NCI-H82 treated with DMSO at 0.1 percent for 48 hours (cell line): Measurements from ENCODE around the gene GSE1.
A peak's percentile ranks its signal among the peaks of the same experiment; 100 is the strongest.

ENCODE experiments used
- DNase-seq: peaks from one replicate; lab custom pipeline; 2025; ENCODE audit not compliant: unreplicated experiment; lab: John Stamatoyannopoulos, UW

GSE1 gene

DNA sequence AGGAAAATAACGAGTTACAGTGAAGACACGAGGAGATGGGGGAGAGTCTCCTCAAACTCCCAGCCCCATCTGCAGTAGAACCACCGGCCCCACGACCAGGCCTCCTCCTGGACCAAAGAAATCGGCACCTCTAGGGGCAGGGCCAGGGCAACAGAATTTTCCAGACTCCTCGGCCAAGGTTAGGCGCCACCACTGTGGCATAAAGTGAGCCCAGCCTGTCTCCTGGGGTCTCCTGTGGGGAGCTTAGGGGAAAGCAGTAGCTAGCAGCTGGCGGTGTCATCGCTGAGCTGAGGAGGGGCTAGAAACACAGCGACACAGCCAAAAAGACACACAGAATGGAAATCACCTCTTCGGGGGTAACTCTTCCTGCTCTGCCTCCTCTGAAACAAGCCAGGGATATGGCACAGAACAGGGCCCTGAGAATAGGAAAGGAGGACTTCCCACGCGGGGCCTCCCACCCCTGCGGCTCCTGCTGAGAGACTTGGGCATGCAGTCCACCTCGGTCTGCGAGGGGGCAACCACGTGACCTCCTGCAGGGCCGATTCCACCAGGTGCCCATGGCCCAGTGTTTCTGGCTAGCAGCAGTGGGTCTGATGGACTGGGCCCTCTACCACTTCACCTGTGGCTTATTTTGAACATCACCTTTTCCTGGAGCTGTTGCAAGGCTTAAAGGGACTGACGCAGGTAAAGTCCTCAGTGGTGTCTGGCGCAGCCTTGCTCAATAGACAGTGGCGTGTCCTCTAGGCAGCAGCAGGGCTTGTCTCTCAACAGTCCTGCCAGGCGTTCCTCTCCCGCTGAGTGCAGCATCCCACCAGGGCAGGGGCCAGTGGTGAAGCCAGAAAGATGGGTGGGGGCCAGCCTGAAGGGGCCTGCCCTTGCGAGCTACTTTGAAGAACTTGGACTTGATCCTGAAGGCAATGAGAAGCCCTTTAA lies 82.3 kb downstream of the GSE1 start:
- DNase-seq, result no peak

GRCh38 chr16:85696781-85697180 lies 83.7 kb downstream of the GSE1 start:
- no peak for DNase-seq

DNA sequence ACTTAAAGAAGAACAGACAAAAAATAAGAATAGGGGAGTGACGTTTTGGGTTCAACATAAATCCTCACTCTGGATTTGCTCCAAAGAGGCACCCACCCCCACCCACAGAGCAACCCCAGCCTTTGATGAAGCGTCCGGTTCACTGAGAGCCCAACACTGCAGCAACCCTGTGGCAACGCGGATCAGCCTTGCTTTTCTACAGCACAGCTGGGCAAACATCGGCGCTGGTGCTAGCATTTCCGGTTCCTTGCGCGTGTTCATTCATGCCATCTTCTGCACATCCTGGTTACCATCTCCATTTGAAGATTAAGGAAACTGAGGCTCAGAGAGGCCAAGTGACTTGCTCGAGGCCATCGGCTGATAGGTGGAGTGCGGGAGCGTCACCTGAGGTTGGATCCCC lies 84.3 kb downstream of the GSE1 start:
- DNase-seq, result no peak

GRCh38 chr16:85698459-85698891 lies 85.4 kb downstream of the GSE1 start:
- DNase-seq, result no peak

DNA sequence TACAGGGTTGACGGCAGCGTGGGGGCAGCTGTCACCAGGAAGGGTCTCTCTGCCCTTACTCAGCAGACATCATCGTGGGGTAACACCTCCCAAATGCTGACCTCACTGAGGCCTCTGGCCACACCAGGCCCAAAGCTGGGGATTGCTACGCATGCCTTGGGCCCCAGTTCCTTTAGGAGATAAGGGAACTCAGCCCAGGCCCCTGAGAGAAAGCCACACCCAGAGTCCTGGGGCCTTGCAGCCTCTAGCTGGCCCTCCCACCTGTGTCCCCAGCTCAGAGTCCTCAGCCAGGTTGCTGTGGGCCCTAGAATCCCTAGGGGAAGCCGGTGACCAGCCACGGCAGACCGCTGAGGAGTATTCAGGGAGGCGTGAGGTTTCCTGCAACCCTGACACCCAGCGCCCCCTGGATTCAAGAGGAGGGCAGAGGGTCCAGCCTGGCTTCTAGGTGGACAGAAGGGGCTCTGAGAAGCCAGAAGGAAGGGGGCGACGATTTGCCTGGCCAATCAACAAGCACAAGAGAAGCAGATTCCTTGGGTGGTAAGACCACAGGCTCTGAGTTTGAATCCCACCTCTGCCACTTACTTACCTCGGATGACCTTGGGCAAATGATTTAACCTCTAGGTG lies 85.9 kb downstream of the GSE1 start:
- no peak for DNase-seq

DNA sequence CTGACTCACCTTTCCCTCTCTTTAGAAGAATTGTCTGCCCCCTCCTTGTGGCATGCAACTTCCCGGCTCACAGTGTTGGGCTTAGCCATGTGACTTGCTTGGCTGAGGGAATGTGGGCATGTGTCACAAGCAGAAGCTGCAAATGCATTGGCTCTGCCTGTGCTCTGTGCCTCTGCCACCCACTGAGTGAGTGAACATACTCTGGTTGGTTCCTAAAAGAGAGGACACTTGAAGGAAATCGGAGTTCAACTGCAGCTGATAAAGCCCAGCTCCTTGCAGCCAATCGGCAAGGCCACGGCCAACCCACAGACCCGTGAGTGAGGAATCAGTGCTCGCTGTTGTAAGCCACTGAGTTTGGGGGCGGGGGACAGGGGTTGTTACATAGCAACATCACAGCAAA lies 86.5 kb downstream of the GSE1 start:
- DNase-seq, result no peak

GRCh38 chr16:85704011-85704410 lies 90.9 kb downstream of the GSE1 start:
- DNase-seq, result no peak

DNA sequence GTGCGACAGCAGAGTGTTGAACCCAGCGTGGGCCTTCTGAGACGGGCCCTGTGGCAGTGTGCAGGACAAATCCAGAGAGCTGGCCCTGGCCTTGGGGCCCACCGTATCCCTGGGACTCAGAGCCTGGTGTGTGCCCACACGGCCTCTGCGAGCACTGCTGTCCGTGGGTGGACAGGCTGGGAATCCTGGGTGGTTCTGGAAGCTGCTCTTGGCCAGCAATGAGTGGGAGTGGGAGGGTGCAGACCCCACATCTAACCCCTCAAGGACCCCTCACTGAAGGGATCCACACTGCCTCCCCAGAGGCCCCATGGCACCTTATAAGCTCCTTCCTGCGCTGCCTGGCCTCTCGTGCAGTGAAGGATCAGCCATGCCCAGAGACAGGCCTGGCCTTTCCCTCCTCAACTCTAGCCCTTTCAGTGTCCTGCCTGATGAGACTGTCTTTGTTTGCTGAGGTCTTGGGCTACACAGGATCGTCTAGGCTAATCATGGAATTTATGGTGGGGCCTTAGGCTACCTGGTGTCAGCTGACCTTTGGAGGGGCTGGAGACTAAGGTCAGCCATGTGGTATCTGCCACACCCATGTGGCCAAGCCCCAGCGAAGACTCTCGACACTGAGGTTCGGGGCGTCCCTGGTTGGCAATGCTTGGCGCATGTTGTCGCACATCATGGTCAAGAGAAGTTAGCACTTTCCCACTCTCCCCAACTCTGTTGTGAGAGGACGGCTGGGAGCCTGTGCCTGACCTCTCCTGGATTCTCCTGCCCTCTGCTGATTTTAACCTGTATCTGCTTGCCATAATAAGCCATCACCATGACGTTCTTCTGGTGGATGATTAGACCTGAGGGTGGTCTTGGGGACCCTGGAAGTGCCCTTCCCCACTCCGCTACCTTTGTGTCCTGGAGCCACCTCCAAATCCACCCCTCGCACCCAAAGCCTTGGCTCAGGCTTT lies 92.1 kb downstream of the GSE1 start:
- no peak for DNase-seq

DNA sequence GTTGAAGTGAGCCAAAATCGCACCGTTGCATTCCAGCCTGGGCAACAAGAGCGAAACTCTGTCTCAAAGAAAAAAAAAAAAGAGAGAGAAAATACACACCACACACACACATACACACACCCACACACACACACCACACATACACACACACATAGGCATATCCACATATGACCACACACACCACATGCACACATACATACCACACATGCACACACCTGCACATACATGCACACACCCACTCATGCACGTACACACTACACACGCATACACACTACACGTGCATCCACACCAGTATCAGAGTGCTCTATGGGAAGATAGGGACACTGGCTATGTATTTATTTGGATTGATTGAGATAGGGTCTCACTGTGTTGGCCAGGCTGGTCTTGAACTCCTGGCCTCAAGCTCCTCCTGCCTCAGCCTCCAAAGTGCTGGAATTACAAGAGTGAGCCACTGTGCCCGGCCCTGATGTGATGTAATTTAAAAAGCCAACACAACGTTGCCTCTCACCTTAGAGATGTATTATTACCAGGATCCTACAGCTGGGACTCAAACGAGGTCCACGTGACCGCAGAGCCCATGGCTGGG lies 93.4 kb downstream of the GSE1 start:
- no peak for DNase-seq

- DNase-seq, result no peak
These were observed 94.5 kb downstream of the GSE1 start for GRCh38 chr16:85707528-85708095.

DNA sequence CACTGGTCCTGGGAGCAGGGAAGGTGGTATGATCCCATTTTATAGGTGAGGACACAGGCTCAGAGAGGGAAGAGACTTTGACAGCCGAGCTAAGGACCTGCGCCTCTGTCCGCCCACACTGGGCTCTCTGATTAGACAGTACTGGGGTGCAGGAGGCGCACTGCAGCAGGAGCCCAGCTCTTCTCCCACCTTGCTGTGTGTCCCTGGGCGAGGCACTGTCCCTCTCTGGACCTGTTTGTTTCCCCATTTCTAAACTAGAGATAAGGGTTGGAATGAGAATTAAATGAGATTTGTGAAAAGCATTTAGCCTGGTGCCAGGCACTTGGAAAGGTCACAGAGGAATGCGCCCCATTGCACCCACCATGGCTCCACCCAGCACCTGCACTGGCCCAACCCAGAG lies 95.2 kb downstream of the GSE1 start:
- no peak for DNase-seq

DNA sequence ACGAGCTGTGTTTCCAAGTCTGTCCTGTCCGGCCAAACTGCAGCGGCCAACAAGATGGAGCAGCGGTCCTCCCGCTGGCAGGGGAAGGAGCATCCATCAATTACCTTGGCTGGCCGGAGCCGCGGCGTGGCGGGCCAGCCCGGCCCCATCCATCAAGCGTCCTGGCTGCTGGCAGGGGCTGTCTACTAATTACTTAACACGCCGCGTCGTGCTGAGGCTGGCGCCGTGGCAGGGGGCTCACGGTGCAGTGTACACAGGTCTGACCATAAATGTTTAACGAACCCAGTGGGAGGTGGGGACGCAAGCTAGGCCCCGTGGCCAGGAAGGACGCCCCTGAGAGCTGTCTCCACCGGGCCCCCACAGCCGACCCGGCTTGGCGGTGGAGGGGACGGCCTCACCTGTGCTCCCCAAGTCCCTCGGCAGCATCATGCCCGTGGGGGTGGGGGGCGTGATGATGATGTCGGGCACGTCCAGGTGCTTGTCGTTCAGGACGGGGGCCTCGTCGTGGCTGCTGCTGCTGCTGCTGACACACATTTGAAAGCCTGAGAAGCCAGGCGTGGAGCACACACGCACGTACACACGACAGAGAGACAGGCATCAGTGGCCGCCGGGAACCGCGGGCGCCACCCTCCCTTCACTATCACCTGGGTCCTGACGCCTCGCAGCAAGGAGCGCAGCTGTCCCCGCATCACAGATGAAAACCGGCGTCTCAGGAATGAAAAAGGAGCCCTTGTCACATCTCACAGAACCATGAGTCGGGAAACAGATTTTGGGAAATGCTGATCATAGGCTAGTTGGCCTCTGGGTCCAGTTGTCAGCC lies 96.9 kb downstream of the GSE1 start:
- DNase-seq, result no peak

DNA sequence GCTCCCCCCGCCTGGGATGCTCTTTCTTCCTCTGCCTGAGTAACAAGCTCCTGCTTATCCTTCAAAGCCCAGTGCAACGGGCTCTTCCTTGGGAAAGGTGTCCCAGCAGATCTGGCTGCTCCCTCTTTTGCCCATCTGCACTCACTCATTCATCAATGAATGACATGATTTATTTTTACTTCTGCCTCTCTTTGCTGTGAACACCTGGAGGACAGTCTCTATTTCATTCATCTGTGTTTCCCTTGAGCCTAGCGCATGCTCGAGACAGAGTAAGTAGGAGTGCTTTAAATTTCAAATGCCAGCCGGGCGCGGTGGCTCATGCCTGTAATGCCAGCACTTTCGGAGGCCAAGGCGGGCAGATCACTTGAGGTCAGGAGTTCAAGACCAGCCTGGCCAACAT lies 97.6 kb downstream of the GSE1 start:
- no peak for DNase-seq

DNA sequence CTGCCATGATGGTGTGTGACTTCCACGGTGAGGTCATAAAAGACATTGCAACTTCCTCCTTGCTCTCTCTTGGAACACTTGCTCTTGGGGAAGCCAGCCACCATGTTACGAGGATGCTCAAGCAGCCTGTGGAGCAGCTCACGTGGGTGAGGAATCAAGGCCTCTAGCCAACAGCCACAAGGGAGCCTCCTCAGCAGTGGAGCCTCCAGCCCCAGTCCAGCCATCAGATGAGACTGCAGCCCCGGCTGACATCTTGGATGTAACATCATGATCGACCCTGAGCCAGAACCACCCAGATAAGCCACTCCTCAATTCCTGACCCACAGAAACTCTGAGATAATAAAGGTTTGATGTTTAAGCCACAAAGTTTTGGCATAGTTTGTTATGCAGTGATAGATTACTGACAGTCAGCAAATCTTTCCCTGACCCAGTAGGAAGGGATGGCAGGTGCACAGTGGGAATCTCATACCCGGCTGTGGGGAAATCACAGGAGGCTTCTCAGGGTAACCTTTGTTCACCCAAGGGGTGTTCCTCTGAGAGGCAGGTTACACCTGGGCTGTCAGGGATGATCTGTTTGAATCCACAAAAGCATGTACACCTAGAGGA lies 99.0 kb downstream of the GSE1 start:
- DNase-seq, result no peak

GRCh38 chr16:85712801-85713200 lies 99.7 kb downstream of the GSE1 start:
- no peak for DNase-seq

GRCh38 chr16:85715169-85716021 lies 102.3 kb downstream of the GSE1 start:
- DNase-seq, result peak; percentile 48

GRCh38 chr16:85716022-85716679 lies 103.0 kb downstream of the GSE1 start:
- no peak for DNase-seq

DNA sequence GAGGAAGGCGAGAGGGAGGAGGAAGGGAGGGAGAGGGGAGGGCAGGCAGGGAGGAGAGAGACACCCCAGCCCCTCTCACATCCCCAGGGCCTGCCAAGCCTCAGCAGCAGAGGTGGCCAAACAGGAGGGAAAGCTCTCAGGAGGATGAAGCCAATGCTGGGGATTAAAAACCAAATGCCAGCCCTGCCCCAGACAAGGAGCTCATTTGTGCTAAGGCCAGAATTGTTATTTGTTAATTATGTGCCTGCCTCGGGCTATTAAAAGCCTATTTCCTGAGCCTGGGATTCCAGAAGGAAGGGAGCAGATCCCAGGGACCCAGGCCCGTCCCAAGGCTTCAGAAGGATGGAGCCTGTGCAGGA lies 103.5 kb downstream of the GSE1 start:
- DNase-seq, result peak; percentile 11
